HG03354 (cell line): ENCODE measurements around the gene ODAPH.
"Not testable (repeated sequence)": the region's sequence is repeated elsewhere in the genome, so short reads cannot be mapped to it uniquely, and the experiment has no call there.

Experiments used
- ATAC-seq: cut with Tn5 transposase; IDR thresholded peaks from one replicate; pipeline ENCODE4 v1.9.1; 2021; ENCODE audit warnings: mild to moderate bottlenecking; ENCODE audit not compliant: unreplicated experiment, poor library complexity, severe bottlenecking

The ODAPH gene, protein sequence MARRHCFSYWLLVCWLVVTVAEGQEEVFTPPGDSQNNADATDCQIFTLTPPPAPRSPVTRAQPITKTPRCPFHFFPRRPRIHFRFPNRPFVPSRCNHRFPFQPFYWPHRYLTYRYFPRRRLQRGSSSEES

DNA sequence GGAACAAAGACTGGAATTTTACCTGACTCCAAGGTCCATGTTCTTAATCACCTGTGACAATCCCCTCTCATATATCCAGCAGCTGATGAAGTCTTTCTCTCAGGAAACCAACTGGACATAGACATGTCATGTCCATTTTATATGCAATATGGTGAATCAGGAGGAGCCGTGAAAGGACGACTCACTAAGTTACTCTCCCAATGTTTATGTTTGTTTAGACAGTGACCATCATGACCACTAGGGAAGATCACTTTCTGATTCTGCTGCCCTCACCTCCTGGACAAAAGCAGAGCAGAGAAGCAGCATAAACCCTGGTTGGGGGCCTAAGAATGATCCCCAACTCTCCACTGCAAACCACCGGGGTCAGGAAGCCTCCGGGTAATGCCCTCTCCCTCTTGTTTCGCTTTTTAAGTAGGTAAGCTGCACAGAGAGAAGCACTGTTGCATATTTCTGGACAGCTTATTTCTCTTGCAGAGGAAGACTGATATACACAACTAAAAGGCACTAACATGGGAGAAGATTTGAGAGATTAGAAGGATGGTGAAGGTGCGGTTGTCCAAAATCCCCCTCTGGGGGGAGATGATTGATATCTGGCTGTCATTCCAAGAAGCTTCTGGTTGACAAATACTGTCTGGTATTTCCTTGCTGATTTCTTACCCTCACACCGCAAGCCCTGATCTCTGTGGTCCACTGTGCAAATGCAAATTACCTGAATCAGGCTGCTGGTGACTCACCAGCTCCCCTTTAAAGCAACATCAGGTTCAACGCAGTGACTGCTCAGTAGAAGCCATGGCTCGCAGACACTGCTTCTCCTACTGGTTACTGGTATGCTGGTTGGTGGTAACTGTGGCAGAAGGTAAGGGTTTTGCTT, at the start of gene ODAPH:
Gene ODAPH, plus strand, starts transcription at position 773 of the 871 bp plus-strand sequence. Its CDS starts 17 bp downstream, at position 790.
- peak; percentile 98 for ATAC-seq

DNA sequence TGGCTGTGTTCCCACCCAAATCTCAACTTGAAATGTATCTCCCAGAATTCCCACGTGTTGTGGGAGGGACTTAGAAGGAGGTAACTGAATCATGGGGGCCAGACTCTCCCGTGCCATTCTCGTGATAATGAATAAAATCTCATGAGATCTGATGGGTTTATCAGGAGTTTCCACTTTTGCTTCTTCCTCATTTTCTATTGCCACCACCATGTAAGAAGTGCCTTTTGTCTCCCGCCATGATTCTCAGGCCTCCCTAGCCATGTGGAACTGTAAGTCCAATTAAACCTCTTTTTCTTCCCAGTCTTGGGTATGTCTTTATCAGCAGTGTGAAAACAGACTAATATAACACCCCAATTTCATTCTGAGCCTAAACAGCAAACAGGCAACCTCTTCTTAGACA, 46.3 kb upstream of the ODAPH start:
- ATAC-seq = not testable (repeated sequence)

DNA sequence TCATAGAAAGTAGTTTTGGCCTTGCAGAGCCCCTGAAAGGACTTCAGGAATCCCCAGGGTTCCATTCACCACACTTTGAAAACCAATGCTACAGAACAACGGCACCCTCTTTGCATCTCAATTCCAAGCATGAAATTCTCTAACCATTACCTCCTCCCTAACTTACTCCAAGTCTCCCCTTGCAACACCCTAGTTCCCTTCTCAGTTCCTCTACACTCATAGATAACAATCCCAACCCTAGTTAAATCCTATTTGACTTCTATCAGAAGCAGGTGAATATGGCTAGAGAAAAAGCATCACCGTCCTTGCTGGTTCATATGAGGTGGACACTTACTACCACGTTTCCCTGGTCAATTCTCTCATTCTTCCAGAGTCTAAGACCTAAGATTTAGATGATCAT, 44.0 kb upstream of the ODAPH start:
- ATAC-seq = no peak

DNA sequence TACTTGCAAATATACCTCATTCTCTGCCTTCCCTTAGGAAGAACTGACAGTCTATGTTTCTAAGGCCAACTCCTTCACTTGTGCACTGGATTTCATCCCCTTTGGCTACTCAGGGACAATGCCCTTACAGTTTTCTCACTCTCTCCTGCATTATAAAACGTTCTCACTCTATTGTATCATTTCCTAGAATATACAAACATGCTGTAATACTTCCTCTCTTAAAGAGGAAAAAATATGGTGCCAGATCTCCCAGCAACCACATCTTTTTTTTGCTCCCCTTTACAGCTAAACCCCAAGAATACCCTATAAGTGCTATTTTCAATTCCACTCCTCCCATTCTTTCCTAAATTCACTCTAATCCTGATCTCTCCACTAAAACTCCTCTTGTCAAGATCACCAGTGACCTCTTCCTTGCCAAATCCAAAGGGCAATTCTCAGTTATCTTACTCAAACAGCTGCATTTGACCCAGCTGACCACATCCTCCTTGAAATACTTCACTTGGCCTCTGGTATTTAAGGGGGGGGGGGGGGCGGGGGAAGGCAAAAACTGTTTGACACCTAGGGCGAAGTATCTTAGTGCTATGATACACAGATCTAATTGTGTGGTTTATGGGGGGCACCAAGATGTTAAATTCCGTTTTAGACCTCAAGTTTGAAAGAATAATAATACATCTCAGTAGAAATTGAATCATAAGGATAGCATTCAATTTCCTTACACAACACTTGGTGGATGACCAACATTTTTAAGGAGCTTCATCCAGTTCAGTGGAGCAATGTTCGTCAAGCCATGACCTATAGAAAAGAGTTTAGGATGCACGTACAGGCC, 43.3 kb upstream of the ODAPH start:
- peak; percentile 19 for ATAC-seq

DNA sequence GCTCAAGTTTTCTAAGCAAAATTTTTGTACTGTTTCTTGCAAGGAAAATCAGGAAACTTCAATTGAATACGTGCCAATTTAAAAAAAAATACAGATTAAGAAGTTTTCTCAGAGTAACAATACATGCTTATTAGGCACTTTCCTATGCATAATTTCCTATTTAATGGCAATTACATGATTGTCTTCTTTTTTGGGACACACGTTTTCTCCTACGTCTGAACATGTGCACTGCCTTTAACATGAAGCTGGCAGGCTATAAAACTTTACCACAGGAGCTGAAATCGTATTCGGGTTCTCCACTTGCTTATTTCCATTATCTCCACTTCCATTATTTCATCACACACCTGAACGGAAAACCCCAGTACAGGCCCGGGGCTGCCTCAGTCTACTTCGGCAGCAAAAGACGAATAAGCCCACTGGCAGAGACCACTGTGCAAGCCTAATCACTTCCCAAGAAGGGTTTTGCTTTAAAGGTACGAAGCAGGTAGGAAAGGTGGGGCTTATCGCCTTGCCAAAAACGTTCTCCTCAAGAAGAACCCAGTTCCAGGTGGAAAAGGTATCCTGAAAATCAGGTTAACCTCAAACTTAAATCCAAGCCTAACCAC, 42.2 kb upstream of the ODAPH start:
- no peak for ATAC-seq

DNA sequence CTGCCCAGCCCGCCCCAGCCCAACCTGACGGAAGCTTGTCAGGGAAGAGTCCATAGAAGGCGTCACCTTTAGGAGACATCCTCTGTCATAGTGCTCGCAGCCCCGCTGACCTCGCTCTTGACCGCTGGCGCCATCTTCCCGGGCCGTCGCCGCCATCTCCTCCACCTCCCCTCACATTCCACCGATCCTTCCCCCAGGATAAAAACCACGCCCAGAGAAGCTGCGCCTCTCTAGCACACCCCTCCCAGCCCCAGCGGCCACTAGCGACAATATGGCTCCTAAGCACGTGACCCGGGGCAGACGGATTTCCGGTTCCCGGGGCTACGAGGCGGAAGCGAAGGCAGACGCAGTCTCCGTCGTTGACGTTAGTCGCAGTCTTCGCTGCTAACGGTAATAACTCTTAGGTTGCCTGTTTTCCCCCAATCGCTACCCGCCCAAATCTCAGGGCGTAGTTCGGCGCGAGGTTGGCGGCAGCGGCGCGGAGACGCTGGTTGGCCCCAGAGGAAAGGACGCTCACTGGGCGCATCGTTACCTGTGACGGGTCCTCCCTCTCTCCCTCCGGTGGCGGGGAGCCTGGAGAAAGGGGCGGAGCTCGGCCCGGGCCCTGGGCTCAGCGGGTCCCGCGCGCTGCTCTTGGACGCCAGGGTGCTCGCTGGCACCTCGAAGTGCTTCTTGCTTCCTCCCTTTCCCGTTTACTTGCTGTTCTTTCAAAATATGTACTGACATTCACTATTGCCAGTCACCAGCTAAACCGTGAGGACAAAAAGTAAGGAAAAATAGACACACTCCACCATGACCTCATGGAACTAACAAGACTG, 41.5 kb upstream of the ODAPH start, which contains the start of the genes RCHY1 and THAP6:
Gene RCHY1, minus strand, starts transcription at position 273 of the 818 bp plus-strand sequence. Its CDS starts 117 bp downstream, at position 156.
Gene THAP6, plus strand, starts transcription at position 343 of the 818 bp plus-strand sequence. CDS start 980 bp downstream, outside the sequence.
- ATAC-seq = peak; percentile 95

DNA sequence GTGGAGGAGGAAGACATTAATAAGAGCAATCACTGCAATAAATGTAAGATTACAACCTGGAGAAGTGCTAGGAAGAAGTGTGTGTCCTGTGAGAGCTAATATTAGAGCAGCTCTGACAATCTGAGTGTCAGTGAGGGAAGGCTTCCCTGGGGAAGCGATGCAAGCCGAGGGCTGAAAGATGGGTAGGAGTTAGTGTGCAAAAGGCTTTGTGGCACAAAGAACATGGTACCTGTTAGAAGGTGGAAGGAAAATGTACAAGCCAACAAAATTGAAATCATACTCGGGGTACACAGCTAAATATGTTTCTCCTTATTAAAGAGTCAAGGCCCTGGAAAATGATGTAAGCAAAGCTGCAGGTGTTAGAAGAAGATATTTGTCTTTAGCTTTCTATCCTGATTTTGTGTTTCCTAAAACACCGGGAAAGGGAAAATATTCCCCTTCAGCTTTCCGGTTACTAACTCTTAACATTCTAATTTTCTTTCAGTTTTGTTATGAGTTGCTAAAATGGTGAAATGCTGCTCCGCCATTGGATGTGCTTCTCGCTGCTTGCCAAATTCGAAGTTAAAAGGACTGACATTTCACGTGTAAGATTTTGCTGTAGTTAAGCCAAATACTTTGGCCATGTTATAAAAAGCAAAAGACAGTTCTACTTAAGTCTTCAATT, 40.8 kb upstream of the ODAPH start:
- no peak for ATAC-seq

DNA sequence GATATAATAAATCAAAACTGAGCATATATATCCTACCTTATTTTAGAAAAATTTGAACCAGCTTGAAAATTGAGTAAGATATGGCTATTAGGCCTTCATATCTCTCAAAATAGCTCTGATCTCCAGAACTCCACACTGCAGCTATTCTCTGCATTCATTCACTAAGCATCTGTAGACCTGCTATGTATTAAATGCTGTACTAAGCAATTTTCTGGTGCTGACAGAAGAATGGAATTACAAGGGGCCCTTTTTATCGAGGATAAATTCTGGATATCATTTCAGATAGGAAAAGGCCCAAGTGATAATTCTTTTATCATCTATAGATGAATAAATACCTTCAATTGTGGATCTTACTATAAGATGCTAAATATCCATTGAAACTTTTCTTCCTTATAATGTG, 39.7 kb upstream of the ODAPH start:
- ATAC-seq = no peak

DNA sequence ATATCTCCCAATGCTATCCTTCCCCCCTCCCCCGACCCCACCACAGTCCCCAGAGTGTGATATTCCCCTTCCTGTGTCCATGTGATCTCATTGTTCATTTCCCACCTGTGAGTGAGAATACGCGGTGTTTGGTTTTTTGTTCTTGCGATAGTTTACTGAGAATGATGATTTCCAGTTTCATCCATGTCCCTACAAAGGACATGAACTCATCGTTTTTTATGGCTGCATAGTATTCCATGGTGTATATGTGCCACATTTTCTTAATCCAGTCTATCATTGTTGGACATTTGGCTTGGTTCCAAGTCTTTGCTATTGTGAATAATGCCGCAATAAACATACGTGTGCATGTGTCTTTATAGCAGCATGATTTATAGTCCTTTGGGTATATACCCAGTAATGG, 36.4 kb upstream of the ODAPH start:
- ATAC-seq = not testable (repeated sequence)

DNA sequence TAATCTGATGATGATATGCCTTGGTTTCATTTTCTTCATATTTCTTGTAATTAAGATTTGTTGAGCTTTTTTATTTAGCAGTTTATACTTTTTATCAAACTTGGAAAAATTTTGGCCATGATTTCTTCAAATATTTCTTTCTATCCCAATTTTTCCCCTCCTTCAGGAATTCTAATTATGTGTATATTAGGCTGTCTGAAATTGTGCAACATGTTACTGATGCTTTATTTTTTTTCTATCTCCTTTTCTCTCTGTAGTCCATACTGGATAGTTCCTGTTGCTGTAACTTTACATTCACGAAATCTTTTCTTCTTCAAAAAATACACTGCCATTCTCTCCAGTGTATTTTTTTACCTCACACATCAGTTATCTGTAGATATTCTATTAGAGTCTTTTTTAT, 30.8 kb upstream of the ODAPH start:
- no peak for ATAC-seq

DNA sequence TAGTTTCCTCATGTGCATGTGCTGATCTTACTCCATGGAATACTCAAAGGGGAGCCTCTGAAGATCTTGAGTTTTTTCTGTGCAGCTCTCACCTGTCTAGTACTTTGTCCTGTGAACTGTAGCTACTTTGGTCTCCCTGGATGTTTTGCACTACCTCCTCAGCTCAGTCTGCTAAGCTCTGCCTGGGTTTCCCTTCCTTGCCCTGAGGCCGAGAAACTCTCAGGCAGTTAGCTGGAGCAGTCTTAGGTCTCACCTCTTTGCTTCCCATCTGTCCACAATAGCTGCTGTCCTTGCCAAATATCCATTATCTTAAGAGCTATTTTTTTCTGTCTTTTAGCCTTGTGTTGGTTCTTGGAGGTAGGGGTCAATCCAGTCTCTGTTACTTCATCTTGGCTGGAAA, 30.0 kb upstream of the ODAPH start:
- ATAC-seq = no peak

DNA sequence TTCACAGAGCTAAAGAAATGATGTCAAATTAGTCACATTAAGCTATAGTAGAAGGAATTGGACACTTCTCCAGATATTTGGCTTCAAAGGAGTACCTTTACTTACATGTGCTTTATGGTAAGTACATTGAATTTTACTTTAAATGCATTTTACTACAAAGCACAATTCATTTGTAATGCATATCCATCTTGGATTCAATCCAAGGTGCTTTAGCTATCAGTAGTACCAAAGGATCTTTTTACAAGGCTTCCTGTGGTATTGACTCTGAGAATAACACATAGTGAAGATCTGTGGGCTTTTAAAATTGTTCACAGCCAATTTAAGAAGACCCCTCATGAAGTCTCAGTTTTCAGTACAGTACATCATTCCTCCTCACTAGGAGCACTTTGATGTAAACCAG, 28.4 kb upstream of the ODAPH start:
- no peak for ATAC-seq

DNA sequence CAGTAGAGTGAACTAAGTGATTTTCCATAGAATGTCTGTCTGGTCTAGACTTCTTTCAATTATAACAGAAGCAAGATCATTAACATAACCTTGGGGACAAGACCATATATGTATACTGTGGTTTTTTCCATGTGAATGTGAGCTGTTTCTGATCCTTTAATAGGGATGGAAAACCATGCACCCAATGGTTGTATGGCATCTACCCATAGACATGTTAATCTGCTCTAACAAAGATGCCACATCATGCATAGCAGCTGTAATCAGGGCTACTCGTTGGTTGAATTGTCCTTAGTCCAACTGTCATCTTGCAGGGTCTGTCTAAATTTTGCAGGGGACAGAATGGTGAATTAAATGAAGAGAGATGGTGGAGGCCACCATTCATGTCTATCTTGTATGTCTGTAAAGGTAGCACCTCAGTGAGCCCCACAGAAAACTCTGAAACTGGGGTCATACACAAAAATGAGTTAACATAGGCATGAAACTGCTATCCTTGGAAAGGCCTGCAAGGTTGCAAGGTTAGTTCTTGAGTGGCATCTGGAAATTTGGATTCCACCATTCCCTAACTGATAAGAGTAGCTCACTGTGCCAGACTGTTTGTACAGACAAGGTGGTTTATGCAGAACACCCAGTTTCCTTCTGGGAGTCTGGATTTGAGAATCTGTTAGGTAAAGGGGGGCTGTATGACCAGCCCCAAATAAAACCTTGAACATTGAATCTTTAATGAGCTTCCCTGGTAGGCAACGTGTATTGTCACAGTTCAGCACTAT, 25.1 kb upstream of the ODAPH start:
- no peak for ATAC-seq

DNA sequence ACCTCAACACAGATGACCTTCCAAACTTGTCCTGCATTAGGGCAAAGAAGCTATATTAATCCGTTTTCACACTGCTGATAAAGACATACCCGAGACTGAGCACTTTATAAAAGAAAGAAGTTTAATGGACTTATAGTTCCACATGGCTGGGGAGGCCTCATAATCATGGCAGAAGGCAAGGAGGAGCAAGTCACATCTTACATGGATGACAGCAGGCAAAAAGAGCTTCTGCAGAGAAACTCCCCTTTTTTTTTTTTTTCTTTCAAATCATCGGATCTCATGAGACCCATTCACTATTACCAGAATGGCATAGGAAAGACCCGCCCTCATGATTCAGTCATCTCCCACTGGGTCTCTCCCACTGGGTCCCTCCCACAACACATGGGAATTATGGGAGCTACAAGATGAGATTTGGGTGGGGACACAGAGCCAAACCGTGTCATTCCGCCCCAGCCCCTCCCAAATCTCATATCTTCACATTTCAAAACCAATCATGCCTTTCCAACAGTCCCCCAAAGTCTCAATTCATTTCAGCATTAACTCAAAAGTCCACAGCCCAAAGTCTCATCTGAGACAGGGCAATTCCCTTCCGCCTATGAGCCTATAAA, 24.2 kb upstream of the ODAPH start:
- not testable (repeated sequence) for ATAC-seq

DNA sequence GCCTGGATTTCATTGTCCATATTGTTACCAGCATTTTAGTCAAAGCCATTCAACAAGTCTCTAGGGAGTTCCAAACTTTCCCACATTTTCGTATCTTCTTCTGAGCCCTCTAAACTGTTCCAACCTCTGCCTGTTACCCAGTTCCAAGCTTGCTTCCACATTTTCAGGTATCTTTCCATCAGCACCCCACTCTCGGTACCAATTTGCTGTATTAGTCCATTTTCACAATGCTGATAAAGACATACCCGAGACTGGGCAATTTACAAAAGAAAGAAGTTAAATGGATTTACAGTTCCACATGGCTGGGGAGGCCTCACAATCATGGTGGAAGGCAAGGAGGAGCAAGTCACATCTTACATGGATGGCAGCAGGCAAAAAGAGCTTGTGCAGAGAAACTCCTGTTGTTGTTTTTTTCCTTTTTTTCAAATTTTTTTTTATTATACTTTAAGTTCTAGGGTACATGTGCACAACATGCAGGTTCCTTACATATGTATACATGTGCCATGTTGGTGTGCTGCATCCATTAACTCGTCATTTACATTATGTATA, 22.5 kb upstream of the ODAPH start:
- not testable (repeated sequence) for ATAC-seq

DNA sequence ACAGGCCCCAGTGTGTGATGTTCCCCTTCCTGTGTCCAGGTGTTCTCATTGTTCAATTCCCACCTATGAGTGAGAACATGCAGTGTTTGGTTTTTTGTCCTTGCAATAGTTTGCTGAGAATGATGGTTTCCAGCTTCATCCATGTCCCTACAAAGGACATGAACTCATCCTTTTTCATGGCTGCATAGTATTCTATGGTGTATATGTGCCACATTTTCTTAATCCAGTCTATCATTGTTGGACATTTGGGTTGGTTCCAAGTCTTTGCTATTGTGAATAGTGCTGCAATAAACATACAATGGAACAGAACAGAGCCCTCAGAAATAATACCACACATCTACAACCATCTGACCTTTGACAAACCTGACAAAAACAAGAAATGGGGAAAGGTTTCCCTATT, 21.9 kb upstream of the ODAPH start:
- ATAC-seq = not testable (repeated sequence)

DNA sequence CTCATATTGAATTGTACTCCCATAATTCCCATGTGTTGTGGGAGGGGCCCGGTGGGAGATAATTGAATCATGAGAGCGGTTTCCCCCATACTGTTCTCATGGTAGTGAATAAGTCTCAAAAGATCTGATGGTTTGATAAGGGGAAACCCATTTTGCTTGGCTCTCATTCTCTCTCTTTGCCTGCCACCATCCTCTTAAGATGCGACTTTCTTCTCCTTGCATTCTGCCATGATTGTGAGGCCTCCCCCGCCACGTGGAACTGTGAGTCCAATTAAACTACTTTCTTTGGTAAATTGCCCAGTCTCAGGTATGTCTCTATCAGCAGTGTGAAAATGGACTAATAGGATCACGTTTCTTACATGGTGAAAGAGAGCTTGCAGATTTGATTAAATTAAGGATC, 18.6 kb upstream of the ODAPH start:
- not testable (repeated sequence) for ATAC-seq
